Transverse colon (tissue), 4 donors: Measurements from ENCODE around the gene LCMT1. TPM values are rescaled to one million over a fixed set of nuclear protein-coding genes. Genes with fewer than 3 reads are reported as not detected.
"Not testable (repeated sequence)": the region's sequence is repeated elsewhere in the genome, so short reads cannot be mapped to it uniquely, and the experiment has no call there.

ENCODE experiments used
- DNase-seq: peaks from one replicate; pipeline ENCODE4 v3.0.0-alpha.2; 2019
- H3K27ac ChIP-seq, 4 donors: fragments of 200-600 bp; sonication (generic); 2 replicates each; pipeline ENCODE4 v1.5.1; 2016 to 2018; ENCODE audit warnings: inconsistent platforms in 4 of 4
- H3K27me3 ChIP-seq: fragments of 200-600 bp; sonication (generic); 2 replicates; pipeline ENCODE4 v1.5.1; 2017; ENCODE audit warnings: inconsistent platforms
- H3K36me3 ChIP-seq, 4 donors: fragments of 200-600 bp; sonication (generic); 2 replicates each; pipeline ENCODE4 v1.5.1; 2017 to 2019; ENCODE audit warnings: inconsistent platforms in 4 of 4
- H3K4me1 ChIP-seq, 4 donors: fragments of 200-600 bp; sonication (generic); 2 replicates each; pipeline ENCODE4 v1.5.1; 2017 to 2020; ENCODE audit warnings: inconsistent platforms in 4 of 4
- H3K4me3 ChIP-seq, 4 donors: fragments of 200-600 bp; sonication (generic); 1 replicate in 1 of 4; 2 replicates in 3 of 4; pipeline versions ENCODE4 v1.5.1 to v1.6.1; 2017 to 2019; ENCODE audit warnings: inconsistent platforms in 4 of 4
- H3K9me3 ChIP-seq, 2 donors: fragments of 200-600 bp; sonication (generic); 2 replicates each; pipeline ENCODE4 v1.5.1; 2017 to 2019; ENCODE audit warnings: inconsistent platforms in 2 of 2
- CTCF ChIP-seq, 5 experiments: fragments of 200-600 bp in 3 of 5; fragments of 450-650 bp in 2 of 5; sonication (generic) in 3 of 5; IDR thresholded peaks; 1 replicate in 2 of 5; 2 replicates in 3 of 5; pipeline ENCODE4 v1.5.1; 2016 to 2017; ENCODE audit warnings: antibody characterized with exemption in 5 of 5, inconsistent platforms in 3 of 5, mild to moderate bottlenecking in 2 of 5, moderate library complexity in 1 of 5
- EP300 ChIP-seq: sonication (generic); formaldehyde crosslinking; IDR thresholded peaks from one replicate; pipeline ENCODE4 v1.6.1; 2017; ENCODE audit warnings: antibody characterized with exemption, low read depth
- POLR2A ChIP-seq: fragments of 450-650 bp; IDR thresholded peaks from one replicate; pipeline ENCODE4 v1.6.1; 2016; ENCODE audit warnings: antibody characterized with exemption, mild to moderate bottlenecking, moderate library complexity
- POLR2AphosphoS5 ChIP-seq, 3 donors: sonication (generic); formaldehyde crosslinking; IDR thresholded peaks; one replicate each; pipeline ENCODE4 v1.6.1; 2016; ENCODE audit warnings: antibody characterized with exemption in 3 of 3
- WGBS, 2 donors: methylation state at CpG; one replicate each; pipeline ENCODE4 v1.1.5; 2018; ENCODE audit warnings: low coverage in 1 of 2; 5-methylcytosine and 5-hydroxymethylcytosine counted together
- in situ Hi-C, 4 donors: fragments of 200-750 bp; cut with MboI; loops; one replicate each; pipeline versions ENCODE4 v1.15.0 to v1.15.1; 2017; ENCODE audit warnings: low sequenced_read_pairs in 3 of 4, low pct_ligation_motif_present in 1 of 4, low pct_unique_long_range_greater_than_20kb in 1 of 4
- intact Hi-C: fragments of 100-400 bp; cut with DNase I; formaldehyde crosslinking; loops from one replicate; pipeline ENCODE4 v1.15.1; 2023; ENCODE audit warnings: low total_unique reads
- total RNA-seq, 4 donors: library from RNA; depleted of rRNA; stranded (reverse); fragments of >200 nt; gene quantifications; one replicate each; pipeline ENCODE4 v1.1.0, GENCODE V29; 2016

LCMT1 gene
- total RNA-seq, result 10 to 100 TPM; 23.5 to 53.7 (median 43.6) TPM

- peak within 1 kb of the TSS; percentile 54 to 98 (median 74) for H3K4me3 ChIP-seq
- peaks cover 17 to 53% (median 35%) of the 10 kb centered on the region in 4 donors for H3K4me1 ChIP-seq
- H3K9me3 ChIP-seq, result no peaks in the 10 kb centered on the region
- no peaks in the 10 kb centered on the region for H3K27me3 ChIP-seq
- intact Hi-C loops, result no loop called here
- 0% methylated on average over 55 of the region's 55 CpGs; no CpG with 5 or more reads in 1 of the 2 donors for WGBS, 2 donors
- DNase-seq, result peak; percentile 94
- H3K27ac ChIP-seq, result peak within 1 kb of the TSS; percentile 84 to 91 (median 91)
- peak; percentile 78 for TF ChIP-seq POLR2A
- no peak for TF ChIP-seq EP300
- peak in 1 of 5 experiments; percentile 23 for TF ChIP-seq CTCF (IDR thresholded peaks at IDR 0.05)
- TF ChIP-seq POLR2AphosphoS5 (IDR thresholded peaks at IDR 0.05), result peak; percentile 68 to 83 (median 74)
- no peaks in the 10 kb centered on the region for H3K36me3 ChIP-seq
- in situ Hi-C loops, result loop anchor here in 1 of 4 donors (25.0 kb wide), 1 partner anchor 574 kb away; the partner anchor contains the start of gene RBBP6
These were observed at the start of gene LCMT1 for GRCh38 chr16:25111403-25112166. TSS of gene LCMT1 (plus strand) at chr16:25111742. CDS start at chr16:25111884, 142 bp downstream.

GRCh38 chr16:25063102-25063501 is 48.4 kb upstream of the LCMT1 start:
- intact Hi-C loops, result no loop called here
- in situ Hi-C loops, result loop anchor here in 2 of 4 donors (10.0 to 25.0 kb wide), 2 partner anchors 149 to 162 kb away; partner anchors contain the start of gene AQP8 (in 1 of the 2)
- H3K9me3 ChIP-seq, result no peaks in the 10 kb centered on the region
- H3K27ac ChIP-seq, result no peak overlapping the region
- 28 to 54% methylated on average over 3 of the region's 3 CpGs for WGBS, 2 donors
- H3K36me3 ChIP-seq, result no peaks in the 10 kb centered on the region
- TF ChIP-seq POLR2AphosphoS5 (IDR thresholded peaks at IDR 0.05), result no peak
- no peak for TF ChIP-seq POLR2A
- TF ChIP-seq CTCF (IDR thresholded peaks at IDR 0.05), result no peak
- TF ChIP-seq EP300, result no peak
- H3K27me3 ChIP-seq, result no peaks in the 10 kb centered on the region
- no peak for DNase-seq
- no peak overlapping the region for H3K4me3 ChIP-seq
- peaks cover 0 to 16% (median 11%) of the 10 kb centered on the region in 4 donors for H3K4me1 ChIP-seq

GRCh38 chr16:25063865-25064264 is 47.7 kb upstream of the LCMT1 start:
- no peaks in the 10 kb centered on the region for H3K9me3 ChIP-seq
- no peak for DNase-seq
- H3K27me3 ChIP-seq, result no peaks in the 10 kb centered on the region
- no peaks in the 10 kb centered on the region for H3K36me3 ChIP-seq
- H3K4me3 ChIP-seq, result no peak overlapping the region
- intact Hi-C loops, result no loop called here
- in situ Hi-C loops, result loop anchor here in 2 of 4 donors (10.0 to 25.0 kb wide), 2 partner anchors 148 to 161 kb away; partner anchors contain the start of gene AQP8 (in 1 of the 2)
- TF ChIP-seq POLR2AphosphoS5 (IDR thresholded peaks at IDR 0.05) (no peak), CTCF (IDR thresholded peaks at IDR 0.05) (no peak), POLR2A (no peak), EP300 (no peak)
- H3K27ac ChIP-seq, result no peak overlapping the region
- H3K4me1 ChIP-seq, result peaks cover 0 to 20% (median 11%) of the 10 kb centered on the region in 4 donors
- WGBS, 2 donors, result 90 to 91% methylated on average over 2 to 6 of the region's 6 CpGs

GRCh38 chr16:25064281-25064680 is 47.3 kb upstream of the LCMT1 start:
- H3K9me3 ChIP-seq, H3K27me3 ChIP-seq, intact Hi-C loops, H3K36me3 ChIP-seq, H3K4me3 ChIP-seq, DNase-seq, H3K27ac ChIP-seq: not testable (repeated sequence)
- WGBS, 2 donors, result 91% methylated on average over 1 of the region's 1 CpG; no CpG with 5 or more reads in 1 of the 2 donors
- in situ Hi-C loops, result loop anchor here in 2 of 4 donors (10.0 to 25.0 kb wide), 2 partner anchors 148 to 161 kb away; partner anchors contain the start of gene AQP8 (in 1 of the 2)
- H3K4me1 ChIP-seq, result peaks cover 0 to 20% (median 11%) of the 10 kb centered on the region in 4 donors
